ENCODE results near the gene YBX2.

GRCh38 chr17:7238420-7239090 lies 55.9 kb downstream of the YBX2 start:
- TF ChIP-seq CTBP1 (IDR thresholded peaks at IDR 0.05; ENCODE audit: borderline replicate concordance) (no peak), ZNF384 (IDR thresholded peaks at IDR 0.05) (no peak), SP1 (IDR thresholded peaks at IDR 0.05) (no peak), ELF4 (IDR thresholded peaks at IDR 0.05) (no peak), BHLHE40 (IDR thresholded peaks at IDR 0.05; ENCODE audit: borderline replicate concordance) (no peak), FOXM1 (IDR thresholded peaks at IDR 0.05; ENCODE audit: borderline replicate concordance) (no peak), ARNT (IDR thresholded peaks at IDR 0.05) (no peak), FOXK2 (IDR thresholded peaks at IDR 0.05) (no peak), NFRKB (IDR thresholded peaks at IDR 0.05) (no peak), FOXA1 (IDR thresholded peaks at IDR 0.05) (no peak), SUZ12 (IDR thresholded peaks at IDR 0.05) (no peak), TARDBP (IDR thresholded peaks at IDR 0.05) (no peak), HDGF (IDR thresholded peaks at IDR 0.05; ENCODE audit: borderline replicate concordance) (no peak)

Data from HEK293T (cell line).